D721Med (cell line): ENCODE data around the gene CACNA2D2.

ENCODE experiments used
- DNase-seq: peaks from one replicate; pipeline ENCODE4 v3.0.0; 2011; ENCODE audit warnings: low spot score; ENCODE audit not compliant: insufficient read length
- FAIRE-seq: peaks from 2 replicates; lab custom pipeline; 2011; peaks lifted over from hg19 to GRCh38; lab: Jason Lieb, UNC
- TF ChIP-seq, protein P1 (sequence below): IDR thresholded peaks from 2 replicates; pipeline ENCODE4 v1.5.1; 2012; ENCODE audit warnings: mild to moderate bottlenecking, control low read depth; ENCODE audit not compliant: insufficient read depth; ENCODE audit errors: missing control alignments

The CACNA2D2 gene

DNA sequence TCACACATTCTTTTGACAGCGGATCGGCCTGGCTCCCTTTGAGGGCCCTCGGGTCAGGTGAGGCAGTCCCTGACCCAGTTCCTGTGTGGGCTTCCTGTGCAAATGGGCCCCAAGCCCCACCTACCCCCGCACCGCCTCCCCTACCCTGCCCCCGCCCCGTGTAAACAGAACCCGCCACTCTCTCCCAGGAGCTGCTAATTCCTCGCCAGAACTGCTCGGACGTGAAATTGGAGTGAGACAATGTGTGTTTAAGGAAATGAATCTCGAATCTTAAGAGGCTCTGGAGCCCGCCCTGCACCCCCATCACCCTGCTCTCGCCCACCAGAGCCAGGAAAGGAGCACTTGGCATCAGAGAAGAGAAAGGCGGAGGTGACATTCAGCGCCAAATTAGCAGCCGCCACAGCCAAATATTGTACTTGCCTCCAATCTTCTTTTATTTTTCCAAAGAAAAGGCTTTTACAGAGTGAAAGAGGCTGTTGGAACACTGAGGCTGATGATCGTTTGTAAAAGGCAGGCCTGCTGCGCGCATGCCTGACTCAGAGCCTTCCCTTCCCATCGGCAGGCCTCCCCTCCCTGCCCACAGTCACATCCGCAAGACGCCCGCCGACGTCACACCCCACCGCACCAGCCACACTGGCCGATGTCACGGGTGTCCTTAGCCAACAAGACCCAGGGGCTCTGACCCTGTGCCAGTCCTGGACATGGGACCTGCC lies 53.1 kb downstream of the CACNA2D2 start:
- no peak for FAIRE-seq
- no peak for DNase-seq
- TF ChIP-seq, protein P1, sequence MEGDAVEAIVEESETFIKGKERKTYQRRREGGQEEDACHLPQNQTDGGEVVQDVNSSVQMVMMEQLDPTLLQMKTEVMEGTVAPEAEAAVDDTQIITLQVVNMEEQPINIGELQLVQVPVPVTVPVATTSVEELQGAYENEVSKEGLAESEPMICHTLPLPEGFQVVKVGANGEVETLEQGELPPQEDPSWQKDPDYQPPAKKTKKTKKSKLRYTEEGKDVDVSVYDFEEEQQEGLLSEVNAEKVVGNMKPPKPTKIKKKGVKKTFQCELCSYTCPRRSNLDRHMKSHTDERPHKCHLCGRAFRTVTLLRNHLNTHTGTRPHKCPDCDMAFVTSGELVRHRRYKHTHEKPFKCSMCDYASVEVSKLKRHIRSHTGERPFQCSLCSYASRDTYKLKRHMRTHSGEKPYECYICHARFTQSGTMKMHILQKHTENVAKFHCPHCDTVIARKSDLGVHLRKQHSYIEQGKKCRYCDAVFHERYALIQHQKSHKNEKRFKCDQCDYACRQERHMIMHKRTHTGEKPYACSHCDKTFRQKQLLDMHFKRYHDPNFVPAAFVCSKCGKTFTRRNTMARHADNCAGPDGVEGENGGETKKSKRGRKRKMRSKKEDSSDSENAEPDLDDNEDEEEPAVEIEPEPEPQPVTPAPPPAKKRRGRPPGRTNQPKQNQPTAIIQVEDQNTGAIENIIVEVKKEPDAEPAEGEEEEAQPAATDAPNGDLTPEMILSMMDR, result no peak

DNA sequence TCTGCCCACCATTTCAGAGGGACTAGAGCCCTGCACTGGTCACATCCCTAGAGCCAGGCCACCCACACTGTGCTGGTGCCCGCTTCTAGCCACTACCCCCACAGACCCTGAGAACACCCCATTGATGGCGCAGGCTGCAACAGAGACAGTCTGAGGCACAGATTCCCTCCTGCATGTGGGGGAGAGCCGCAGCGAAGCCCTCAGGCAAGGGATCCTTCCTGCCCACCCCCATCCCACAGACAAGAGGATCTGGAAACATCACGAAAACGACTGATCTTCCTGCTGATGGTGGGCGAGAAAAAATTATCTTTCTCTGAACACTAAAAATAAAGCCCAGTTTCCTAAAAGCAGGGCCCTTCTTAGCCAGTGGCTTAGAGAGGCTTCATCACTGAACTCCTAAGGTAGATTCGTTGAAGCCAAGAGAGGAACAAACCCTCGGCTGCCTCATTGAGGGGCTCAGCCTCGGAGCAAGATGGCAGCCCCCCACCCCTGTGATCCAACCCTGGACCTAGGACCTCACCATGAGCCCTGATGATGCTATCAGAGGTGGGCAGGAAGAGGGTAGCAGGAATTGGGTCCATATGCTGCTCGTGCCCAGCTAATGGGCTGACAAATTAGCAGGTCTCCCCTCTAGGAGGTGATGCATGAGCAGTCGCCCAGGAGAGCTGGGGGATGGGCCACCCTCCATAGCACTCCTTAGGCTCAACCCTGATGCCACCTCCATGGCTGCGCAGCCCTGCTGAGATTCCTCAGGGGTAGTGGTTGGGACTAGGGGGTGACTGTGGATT lies 54.5 kb downstream of the CACNA2D2 start:
- TF ChIP-seq, protein P1, result no peak
- no peak for FAIRE-seq
- no peak for DNase-seq

DNA sequence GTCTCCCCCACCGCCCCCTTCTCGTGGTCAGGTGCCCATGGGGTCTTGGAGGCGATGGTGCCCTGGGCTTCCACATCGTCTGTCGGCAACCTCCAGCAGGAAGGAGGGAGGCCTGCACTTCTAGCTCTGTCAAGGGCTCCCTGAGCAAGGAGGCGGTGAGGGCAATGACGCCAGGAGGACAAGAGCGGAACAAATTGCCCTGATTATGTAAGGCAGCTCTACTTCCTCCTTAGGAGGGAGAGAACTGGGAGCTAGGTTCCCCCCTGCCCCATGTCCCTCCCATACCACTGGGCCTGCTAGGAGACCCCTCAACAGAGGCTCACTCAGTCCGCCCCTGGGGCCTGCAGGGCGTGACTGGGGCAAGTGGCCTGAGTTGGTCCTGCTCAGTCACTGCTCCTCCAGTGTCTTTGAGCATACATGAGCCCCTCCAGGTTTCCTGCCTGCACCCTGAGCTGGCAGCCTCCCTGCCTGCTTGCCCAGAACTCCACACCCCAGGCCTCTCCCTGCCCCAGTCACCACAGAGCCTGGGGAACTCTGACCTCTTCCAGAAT lies 56.1 kb downstream of the CACNA2D2 start:
- no peak for DNase-seq
- TF ChIP-seq, protein P1, result no peak
- FAIRE-seq, result no peak

DNA sequence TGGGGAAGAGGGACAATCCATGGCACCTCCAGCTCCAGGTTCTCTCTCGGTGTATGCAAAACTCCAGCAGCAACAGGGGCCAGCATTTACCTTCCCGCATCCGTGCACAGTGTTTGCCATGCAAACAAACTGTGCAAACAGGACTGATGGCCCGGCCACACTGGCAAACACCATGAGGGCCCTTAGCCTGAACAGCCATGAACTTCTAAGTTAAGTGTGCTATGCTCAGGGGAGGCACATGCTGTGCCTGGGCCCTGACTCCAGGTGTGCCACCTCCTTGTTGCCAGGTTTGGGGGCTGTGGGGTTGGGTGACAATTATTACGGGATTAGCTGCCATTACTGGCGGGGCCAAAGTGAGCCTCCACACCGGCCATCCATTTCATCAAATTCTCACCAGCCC lies 57.5 kb downstream of the CACNA2D2 start:
- DNase-seq, result no peak
- TF ChIP-seq, protein P1, result no peak
- no peak for FAIRE-seq

DNA sequence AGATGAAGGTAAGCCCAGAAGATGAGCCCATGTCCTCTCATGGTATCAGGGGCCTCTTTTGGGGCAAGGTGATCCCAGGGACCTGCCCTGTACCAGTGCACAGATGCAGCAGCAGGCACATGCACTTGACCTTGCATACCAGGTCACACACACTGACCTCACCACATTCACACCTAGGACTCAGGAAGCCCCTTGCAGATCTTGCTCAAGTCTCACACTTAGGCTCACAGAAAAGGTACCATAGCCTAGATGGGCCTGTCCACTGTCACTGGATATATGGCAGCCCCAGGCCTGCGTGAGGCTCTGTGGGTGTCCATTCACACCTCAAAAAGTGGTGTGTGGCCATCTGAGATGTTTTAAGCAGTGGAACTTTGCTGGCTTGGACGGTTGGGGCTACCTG lies 58.7 kb downstream of the CACNA2D2 start:
- no peak for FAIRE-seq
- no peak for DNase-seq
- TF ChIP-seq, protein P1, result no peak

DNA sequence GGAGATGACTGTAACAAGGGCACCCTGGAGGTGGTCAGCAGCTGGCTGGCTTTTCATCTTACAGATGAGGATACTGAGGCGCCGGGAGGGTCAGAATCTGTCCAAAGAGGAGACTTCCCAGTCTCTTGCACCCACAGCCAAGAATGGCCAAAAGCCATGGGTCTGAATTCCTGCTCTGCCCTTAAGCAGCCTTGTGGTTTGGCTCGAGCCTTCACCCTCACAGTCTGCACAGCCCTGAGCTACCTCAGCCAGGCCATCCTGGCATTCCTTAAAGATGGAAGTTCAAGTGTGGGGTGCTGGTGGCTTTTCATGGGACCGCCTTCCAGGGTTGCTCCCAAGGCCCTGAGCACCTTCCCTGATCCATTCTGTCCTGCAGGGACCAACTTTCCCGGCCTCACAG lies 59.2 kb downstream of the CACNA2D2 start:
- DNase-seq (no peak), FAIRE-seq (no peak)
- TF ChIP-seq, protein P1, result no peak
